ENCODE data around the gene CDH1. TPM values are rescaled to one million over a fixed set of nuclear protein-coding genes. Genes with fewer than 3 reads are reported as not detected.
A peak's percentile ranks its signal among the peaks of the same experiment; 100 is the strongest.

Gene CDH1
- total RNA-seq, 4 donors from 2014 or later: 190 to 551 (median 434) TPM

GRCh38 chr16:68732042-68732680, 4.9 kb upstream of the CDH1 start:
- Histone ChIP-seq H3K27ac (peak overlapping the region; percentile 71 to 86 (median 86)), H3K4me3 (peak overlapping the region in 1 of 4 donors; percentile 19), H3K4me1 (peaks cover 0 to 23% (median 14%) of the 10 kb centered on the region in 4 donors), H3K27me3 (peaks cover 19% of the 10 kb centered on the region), H3K9me3 (no peaks in the 10 kb centered on the region), H3K36me3 (no peaks in the 10 kb centered on the region)
- TF ChIP-seq POLR2AphosphoS5 (IDR thresholded peaks at IDR 0.05): peak in 2 of 3 donors; percentile 15 to 33
- TF ChIP-seq POLR2A (IDR thresholded peaks at IDR 0.05): peak; percentile 22
- no peak for TF ChIP-seq EP300 (IDR thresholded peaks at IDR 0.05; ENCODE audit: low read depth)
- TF ChIP-seq CTCF (IDR thresholded peaks at IDR 0.05): no peak
- WGBS, 2 donors (ENCODE audit: low coverage in 1 of 2): 14 to 36% methylated on average over 2 to 8 of the region's 8 CpGs
- in situ Hi-C loops (cut with MboI; ENCODE audit: low pct_ligation_motif_present in 1 of 4, low pct_unique_long_range_greater_than_20kb in 1 of 4, low sequenced_read_pairs in 3 of 4): no loop called here
- intact Hi-C loops (cut with DNase I; ENCODE audit: low total_unique reads): no loop called here
- DNase-seq: peak; percentile 93

GRCh38 chr16:68732741-68733399, 4.2 kb upstream of the CDH1 start:
- Histone ChIP-seq H3K27me3 (peaks cover 26% of the 10 kb centered on the region), H3K36me3 (no peaks in the 10 kb centered on the region), H3K4me1 (peaks cover 0 to 26% (median 19%) of the 10 kb centered on the region in 4 donors), H3K27ac (peak overlapping the region; percentile 71 to 86 (median 86)), H3K9me3 (no peaks in the 10 kb centered on the region), H3K4me3 (no peak overlapping the region)
- DNase-seq: no peak
- WGBS, 2 donors (ENCODE audit: low coverage in 1 of 2): 42 to 58% methylated on average over 3 to 4 of the region's 4 CpGs
- in situ Hi-C loops (cut with MboI; ENCODE audit: low pct_ligation_motif_present in 1 of 4, low pct_unique_long_range_greater_than_20kb in 1 of 4, low sequenced_read_pairs in 3 of 4): no loop called here
- TF ChIP-seq POLR2AphosphoS5 (IDR thresholded peaks at IDR 0.05) (no peak), POLR2A (IDR thresholded peaks at IDR 0.05) (no peak), EP300 (IDR thresholded peaks at IDR 0.05; ENCODE audit: low read depth) (no peak), CTCF (IDR thresholded peaks at IDR 0.05) (no peak)
- intact Hi-C loops (cut with DNase I; ENCODE audit: low total_unique reads): no loop called here

- TF ChIP-seq POLR2A (IDR thresholded peaks at IDR 0.05) (no peak), EP300 (IDR thresholded peaks at IDR 0.05; ENCODE audit: low read depth) (no peak), CTCF (IDR thresholded peaks at IDR 0.05) (no peak)
- in situ Hi-C loops (cut with MboI; ENCODE audit: low pct_ligation_motif_present in 1 of 4, low pct_unique_long_range_greater_than_20kb in 1 of 4, low sequenced_read_pairs in 3 of 4) (no loop called here), intact Hi-C loops (cut with DNase I; ENCODE audit: low total_unique reads) (no loop called here)
- WGBS, 2 donors (ENCODE audit: low coverage in 1 of 2): 90% methylated on average over 9 of the region's 9 CpGs; no CpG with 5 or more reads in 1 of the 2 donors
- no peaks in the 10 kb centered on the region for H3K36me3 ChIP-seq
- no peaks in the 10 kb centered on the region for H3K9me3 ChIP-seq
- no peak overlapping the region for H3K4me3 ChIP-seq
- peaks cover 33% of the 10 kb centered on the region for H3K27me3 ChIP-seq
- no peak for DNase-seq
- peaks cover 0 to 30% (median 20%) of the 10 kb centered on the region in 4 donors for H3K4me1 ChIP-seq
- H3K27ac ChIP-seq: no peak overlapping the region
Observed at GRCh38 chr16:68733570-68733969, 3.5 kb upstream of the CDH1 start.

GRCh38 chr16:68734782-68735181, 2.3 kb upstream of the CDH1 start:
- 83 to 89% methylated on average over 1 to 2 of the region's 2 CpGs for WGBS, 2 donors (ENCODE audit: low coverage in 1 of 2)
- H3K27me3 ChIP-seq: peaks cover 33% of the 10 kb centered on the region
- DNase-seq: no peak
- H3K36me3 ChIP-seq: no peaks in the 10 kb centered on the region
- H3K4me1 ChIP-seq: peaks cover 0 to 33% (median 25%) of the 10 kb centered on the region in 4 donors
- no peak overlapping the region for H3K4me3 ChIP-seq
- TF ChIP-seq POLR2A (IDR thresholded peaks at IDR 0.05) (no peak), CTCF (IDR thresholded peaks at IDR 0.05) (no peak), POLR2AphosphoS5 (IDR thresholded peaks at IDR 0.05) (no peak), EP300 (IDR thresholded peaks at IDR 0.05; ENCODE audit: low read depth) (no peak)
- intact Hi-C loops (cut with DNase I; ENCODE audit: low total_unique reads): no loop called here
- in situ Hi-C loops (cut with MboI; ENCODE audit: low pct_ligation_motif_present in 1 of 4, low pct_unique_long_range_greater_than_20kb in 1 of 4, low sequenced_read_pairs in 3 of 4): no loop called here
- H3K9me3 ChIP-seq: no peaks in the 10 kb centered on the region
- no peak overlapping the region for H3K27ac ChIP-seq
